Lung (tissue), 12 donors: ENCODE data around the gene SSNA1. TPM values are rescaled to one million over a fixed set of nuclear protein-coding genes. Genes with fewer than 3 reads are reported as not detected.

ENCODE experiments used
- ATAC-seq: fragments of 200-7000 bp; cut with Tn5 transposase; one replicate; pipeline ENCODE4 v1.9.1; 2020; ENCODE audit warnings: moderate number of reproducible peaks; ENCODE audit not compliant: insufficient read depth, low FRiP score
- DNase-seq, 3 donors: peaks; one replicate each; pipeline ENCODE4 v3.0.0-alpha.2; 2013 to 2017
- H3K27ac ChIP-seq, 2 donors: one replicate each; pipeline ENCODE4 v1.5.1; 2013; ENCODE audit warnings: mild to moderate bottlenecking in 2 of 2, moderate library complexity in 2 of 2, control low read depth in 1 of 2, inconsistent platforms in 1 of 2, low read depth in 1 of 2, low read length in 1 of 2
- H3K27me3 ChIP-seq, 3 donors: one replicate each; pipeline ENCODE4 v1.5.1; 2013; ENCODE audit warnings: low read length in 2 of 3; ENCODE audit not compliant: control insufficient read depth in 3 of 3, insufficient read depth in 3 of 3
- H3K36me3 ChIP-seq, 4 donors: one replicate each; pipeline ENCODE4 v1.5.1; 2013; ENCODE audit warnings: low read length in 4 of 4, mild to moderate bottlenecking in 1 of 4, moderate library complexity in 1 of 4; ENCODE audit not compliant: control insufficient read depth in 4 of 4, insufficient read depth in 4 of 4
- H3K4me1 ChIP-seq, 5 donors: one replicate each; pipeline ENCODE4 v1.5.1; 2013; ENCODE audit warnings: low read length in 5 of 5, mild to moderate bottlenecking in 2 of 5, moderate library complexity in 1 of 5; ENCODE audit not compliant: control insufficient read depth in 5 of 5, insufficient read depth in 5 of 5
- H3K4me3 ChIP-seq: one replicate; pipeline ENCODE4 v1.5.1; 2013; ENCODE audit warnings: mild to moderate bottlenecking, control low read depth, moderate library complexity
- H3K9ac ChIP-seq, 2 donors: one replicate each; pipeline ENCODE4 v1.5.1; 2013; ENCODE audit warnings: low read length in 2 of 2, control low read depth in 1 of 2; ENCODE audit not compliant: insufficient read depth in 1 of 2
- H3K9me3 ChIP-seq, 4 donors: one replicate each; pipeline ENCODE4 v1.5.1; 2013; ENCODE audit warnings: low read length in 3 of 4, mild to moderate bottlenecking in 1 of 4, moderate library complexity in 1 of 4; ENCODE audit not compliant: control insufficient read depth in 4 of 4, insufficient read depth in 3 of 4
- CTCF ChIP-seq: IDR thresholded peaks from 2 replicates; pipeline ENCODE4 v1.5.1; 2012; ENCODE audit warnings: mild to moderate bottlenecking; ENCODE audit errors: control extremely low read depth, extremely low read depth
- WGBS, 2 donors: extraction: QIAGEN DNeasy Blood & Tissue Kit; methylation state at CpG; one replicate each; pipeline ENCODE4 v1.1.7; 2013; 5-methylcytosine and 5-hydroxymethylcytosine counted together
- polyA plus RNA-seq, 2 donors: library from polyadenylated mRNA; stranded (reverse); fragments of 200-250 nt; gene quantifications; one replicate each; pipeline ENCODE4 v1.2.1, GENCODE V29; 2013
- total RNA-seq, 2 donors: library from RNA; depleted of rRNA in 1 of 2; stranded (reverse); fragments of >200 nt in 1 of 2; gene quantifications; one replicate each; pipeline ENCODE4 v1.2.1, GENCODE V29; 2014 to 2021
- donor health status: control.
- donor health status: control.
- donor health status: Bipolar disorder and iron deficiency.
- donor health status: healthy.
- donor health status: DM: yes; HTN: yes; CAD: no.

The SSNA1 gene
- total and polyA plus RNA-seq, 4 donors, result 40.8 to 144 (median 101) TPM

- Histone ChIP-seq H3K4me3 (no peak overlapping the region), H3K4me1 (no peaks in the 10 kb centered on the region), H3K27ac (no peak overlapping the region), H3K36me3 (no peaks in the 10 kb centered on the region), H3K27me3 (peaks cover 4 to 27% (median 8%) of the 10 kb centered on the region in 3 donors), H3K9me3 (no peaks in the 10 kb centered on the region), H3K9ac (no peak overlapping the region)
- no peak for ATAC-seq
- no peak for TF ChIP-seq CTCF
- WGBS, 2 donors, result 48 to 61% methylated on average over 20 of the region's 20 CpGs
- no peak for DNase-seq
Observed at GRCh38 chr9:137149942-137150616, 38.4 kb upstream of the SSNA1 start.

GRCh38 chr9:137150617-137151457 lies 37.6 kb upstream of the SSNA1 start:
- no peak for TF ChIP-seq CTCF
- ATAC-seq, result peak; percentile 44
- Histone ChIP-seq H3K9me3 (no peaks in the 10 kb centered on the region), H3K27ac (no peak overlapping the region), H3K9ac (no peak overlapping the region), H3K4me3 (no peak overlapping the region), H3K4me1 (no peaks in the 10 kb centered on the region), H3K36me3 (no peaks in the 10 kb centered on the region), H3K27me3 (peaks cover 4 to 28% (median 12%) of the 10 kb centered on the region in 3 donors)
- WGBS, 2 donors, result 20 to 33% methylated on average over 34 of the region's 34 CpGs
- no peak for DNase-seq

- DNase-seq (no peak), ATAC-seq (no peak)
- Histone ChIP-seq H3K27me3 (peaks cover under 1 to 42% (median 25%) of the 10 kb centered on the region in 3 donors), H3K36me3 (no peaks in the 10 kb centered on the region), H3K4me1 (peaks cover 0 to 5% (median 0%) of the 10 kb centered on the region in 5 donors), H3K9ac (no peak overlapping the region), H3K27ac (no peak overlapping the region), H3K4me3 (no peak overlapping the region), H3K9me3 (peaks cover 0 to 3% (median 0%) of the 10 kb centered on the region in 4 donors)
- no peak for TF ChIP-seq CTCF
- 93 to 96% methylated on average over 7 of the region's 7 CpGs for WGBS, 2 donors
Observed at GRCh38 chr9:137152844-137153405, 35.6 kb upstream of the SSNA1 start.
